HCT116 (cell line): Measurements from ENCODE around the gene RWDD1. TPM values are rescaled to one million over a fixed set of nuclear protein-coding genes. Genes with fewer than 3 reads are reported as not detected.
"Not testable (repeated sequence)": the region's sequence is repeated elsewhere in the genome, so short reads cannot be mapped to it uniquely, and the experiment has no call there.

Source experiments
- ATAC-seq: fragments of 200-7000 bp; cut with Tn5 transposase; 2 replicates; pipeline ENCODE4 v1.9.1; 2020; ENCODE audit warnings: mild to moderate bottlenecking, moderate library complexity
- BruUV-seq: library from RNA; stranded (reverse); fragments of 400-500 nt; replicated peaks from 2 replicates; lab custom pipeline; 2021; lab: Mats Ljungman, UMichigan
- CTCF ChIA-PET: fragments of 300-600 bp; sonication (Branson Sonifier 250); formaldehyde crosslinking; loops from one replicate; lab custom pipeline; 2021; ENCODE audit warnings: antibody characterized with exemption; lab: Charles Lee
- POLR2A ChIA-PET: fragments of 300-600, 350-600 bp; sonication (Branson Sonifier 250); formaldehyde crosslinking; loops from one replicate; lab custom pipeline; 2021; ENCODE audit warnings: antibody characterized with exemption; lab: Charles Lee
- RAD21 ChIA-PET, 2 experiments: fragments of 300-600 bp; sonication (Branson Sonifier 250); formaldehyde crosslinking; loops; one replicate each; lab custom pipeline; 2023; ENCODE audit warnings: low total read pairs in 2 of 2; ENCODE audit not compliant: uncharacterized antibody in 2 of 2, unreplicated experiment in 2 of 2, low non-redundant PET in 1 of 2; lab: Charles Lee
- DNase-seq: peaks from one replicate; pipeline ENCODE4 v3.0.0-alpha.2; 2010; ENCODE audit warnings: low read depth, low spot score
- H2AFZ ChIP-seq: fragments of 200-600 bp; shearing (Covaris generic), sonication (generic); 2 replicates; pipeline ENCODE4 v1.6.1; 2017; ENCODE audit warnings: low read depth, mixed run types, mixed read lengths, antibody characterized with exemption, low read length; ENCODE audit not compliant: poor library complexity, severe bottlenecking
- H3K27ac ChIP-seq: 2 replicates; pipeline ENCODE4 v1.5.1; 2012; ENCODE audit warnings: low read depth, low read length
- H3K27me3 ChIP-seq: fragments of 200-600 bp; sonication (generic); 2 replicates; pipeline ENCODE4 v1.6.1; 2016; ENCODE audit warnings: mixed run types, low read length, mixed read lengths; ENCODE audit not compliant: insufficient read depth
- H3K36me3 ChIP-seq, 2 experiments: fragments of 200-500 bp in 1 of 2; fragments of 200-600 bp in 1 of 2; sonication (Bioruptor generic) in 1 of 2; sonication (generic) in 1 of 2; 2 replicates each; pipeline versions ENCODE4 v1.5.1 to v1.6.1; 2014 to 2016; ENCODE audit warnings: low read length in 2 of 2, inconsistent platforms in 1 of 2, mixed read lengths in 1 of 2, mixed run types in 1 of 2; ENCODE audit not compliant: insufficient read depth in 2 of 2, control insufficient read depth in 1 of 2
- H3K4me1 ChIP-seq, 2 experiments: fragments of 200-600 bp in 1 of 2; sonication (generic) in 1 of 2; 2 replicates each; pipeline versions ENCODE4 v1.5.1 to v1.6.1; 2012 to 2017; ENCODE audit warnings: low read length in 2 of 2, inconsistent platforms in 1 of 2, mild to moderate bottlenecking in 1 of 2, mixed read lengths in 1 of 2, mixed run types in 1 of 2, moderate library complexity in 1 of 2; ENCODE audit not compliant: insufficient read depth in 2 of 2, control insufficient read depth in 1 of 2
- H3K4me2 ChIP-seq: fragments of 200-600 bp; sonication (generic); 2 replicates; pipeline ENCODE4 v1.6.1; 2017; ENCODE audit warnings: mixed run types, low read length, mixed read lengths
- H3K4me3 ChIP-seq, 2 experiments: fragments of 200-600 bp in 1 of 2; sonication (generic) in 1 of 2; replicated peaks in 1 of 2; 2 replicates each; pipeline ENCODE4 v1.5.1; 2011 to 2016; ENCODE audit warnings: low read length in 2 of 2, control low read depth in 1 of 2, low read depth in 1 of 2, mild to moderate bottlenecking in 1 of 2, mixed read lengths in 1 of 2, mixed run types in 1 of 2
- H3K79me2 ChIP-seq: fragments of 200-600 bp; sonication (generic); 2 replicates; pipeline ENCODE4 v1.6.1; 2017; ENCODE audit warnings: mild to moderate bottlenecking, mixed run types, low read length, moderate library complexity, mixed read lengths; ENCODE audit not compliant: insufficient read depth
- H3K9ac ChIP-seq: fragments of 200-600 bp; sonication (generic); 2 replicates; pipeline ENCODE4 v1.6.1; 2016; ENCODE audit warnings: low read length, mixed read lengths
- H3K9me2 ChIP-seq: fragments of 200-600 bp; sonication (generic), shearing (Covaris generic); 2 replicates; pipeline ENCODE4 v1.6.1; 2017; ENCODE audit warnings: mixed run types, mild to moderate bottlenecking, moderate library complexity; ENCODE audit not compliant: insufficient read depth
- H3K9me3 ChIP-seq, 2 experiments: fragments of 200-500 bp in 1 of 2; fragments of 200-600 bp in 1 of 2; sonication (Bioruptor generic) in 1 of 2; sonication (generic) in 1 of 2; 2 replicates each; pipeline ENCODE4 v1.6.1; 2014 to 2017; ENCODE audit warnings: low read length in 2 of 2, mixed read lengths in 2 of 2, inconsistent platforms in 1 of 2, low read depth in 1 of 2, mild to moderate bottlenecking in 1 of 2, mixed run types in 1 of 2, moderate library complexity in 1 of 2; ENCODE audit not compliant: control insufficient read depth in 1 of 2, insufficient read depth in 1 of 2
- H4K20me1 ChIP-seq: fragments of 200-600 bp; sonication (generic), shearing (Covaris generic); 2 replicates; pipeline ENCODE4 v1.6.1; 2017; ENCODE audit warnings: mixed run types, mild to moderate bottlenecking, moderate library complexity; ENCODE audit not compliant: insufficient read depth
- intact Hi-C: fragments of 100-400 bp; cut with micrococcal nuclease; formaldehyde crosslinking; loops from 2 replicates; pipeline ENCODE4 v1.10.0; 2022
- total RNA-seq: library from RNA; stranded (reverse); gene quantifications from one replicate; pipeline ENCODE4 v1.2.1, GENCODE V29; 2021; ENCODE audit not compliant: unreplicated experiment
- TF ChIP-seq, protein P1 (sequence below), 3 experiments: fragments of 200-600 bp in 1 of 3; sonication (generic) in 1 of 3; IDR thresholded peaks in 2 of 3; conservative IDR thresholded peaks in 1 of 3; 2 replicates each; pipeline ENCODE4 v1.5.1; 2012 to 2017; ENCODE audit warnings: low read depth in 2 of 3, low read length in 2 of 3, antibody characterized with exemption in 1 of 3, borderline replicate concordance in 1 of 3, control low read depth in 1 of 3, mild to moderate bottlenecking in 1 of 3, mixed read lengths in 1 of 3, mixed run types in 1 of 3, moderate library complexity in 1 of 3; ENCODE audit not compliant: insufficient read depth in 1 of 3
- TF ChIP-seq, protein P2 (sequence below): IDR thresholded peaks from 2 replicates; pipeline ENCODE4 v1.6.1; 2012; ENCODE audit warnings: low read depth

RWDD1 gene
- total RNA-seq, 1 experiment from 2014 or later, result 24.4 TPM

- Histone ChIP-seq H3K27ac (no peak overlapping the region), H3K9ac (no peak overlapping the region), H3K27me3 (no peaks in the 10 kb centered on the region), H2AFZ (no peak overlapping the region), H3K4me1 (no peaks in the 10 kb centered on the region), H4K20me1 (no peaks in the 10 kb centered on the region), H3K4me3 (no peak overlapping the region), H3K9me2 (no peaks in the 10 kb centered on the region), H3K36me3 (peaks cover 0 to 3% of the 10 kb centered on the region in 2 experiments; a peak in 1 of 4 replicates), H3K4me2 (no peak overlapping the region), H3K9me3 (no peaks in the 10 kb centered on the region), H3K79me2 (no peaks in the 10 kb centered on the region)
- intact Hi-C loops, result no loop called here
- DNase-seq (no peak), ATAC-seq (no peak)
- POLR2A ChIA-PET, result no interaction called here
- CTCF ChIA-PET, result no interaction called here
- RAD21 ChIA-PET, result no interaction called here
- TF ChIP-seq, protein P1, sequence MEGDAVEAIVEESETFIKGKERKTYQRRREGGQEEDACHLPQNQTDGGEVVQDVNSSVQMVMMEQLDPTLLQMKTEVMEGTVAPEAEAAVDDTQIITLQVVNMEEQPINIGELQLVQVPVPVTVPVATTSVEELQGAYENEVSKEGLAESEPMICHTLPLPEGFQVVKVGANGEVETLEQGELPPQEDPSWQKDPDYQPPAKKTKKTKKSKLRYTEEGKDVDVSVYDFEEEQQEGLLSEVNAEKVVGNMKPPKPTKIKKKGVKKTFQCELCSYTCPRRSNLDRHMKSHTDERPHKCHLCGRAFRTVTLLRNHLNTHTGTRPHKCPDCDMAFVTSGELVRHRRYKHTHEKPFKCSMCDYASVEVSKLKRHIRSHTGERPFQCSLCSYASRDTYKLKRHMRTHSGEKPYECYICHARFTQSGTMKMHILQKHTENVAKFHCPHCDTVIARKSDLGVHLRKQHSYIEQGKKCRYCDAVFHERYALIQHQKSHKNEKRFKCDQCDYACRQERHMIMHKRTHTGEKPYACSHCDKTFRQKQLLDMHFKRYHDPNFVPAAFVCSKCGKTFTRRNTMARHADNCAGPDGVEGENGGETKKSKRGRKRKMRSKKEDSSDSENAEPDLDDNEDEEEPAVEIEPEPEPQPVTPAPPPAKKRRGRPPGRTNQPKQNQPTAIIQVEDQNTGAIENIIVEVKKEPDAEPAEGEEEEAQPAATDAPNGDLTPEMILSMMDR (IDR thresholded peaks at IDR 0.05 in 2 of 3, conservative IDR thresholded peaks at IDR 0.05 in 1 of 3; ENCODE audit: borderline replicate concordance in 1 of 3, insufficient read depth in 1 of 3, low read depth in 2 of 3, low read length in 2 of 3), result no peak
- TF ChIP-seq, protein P2, sequence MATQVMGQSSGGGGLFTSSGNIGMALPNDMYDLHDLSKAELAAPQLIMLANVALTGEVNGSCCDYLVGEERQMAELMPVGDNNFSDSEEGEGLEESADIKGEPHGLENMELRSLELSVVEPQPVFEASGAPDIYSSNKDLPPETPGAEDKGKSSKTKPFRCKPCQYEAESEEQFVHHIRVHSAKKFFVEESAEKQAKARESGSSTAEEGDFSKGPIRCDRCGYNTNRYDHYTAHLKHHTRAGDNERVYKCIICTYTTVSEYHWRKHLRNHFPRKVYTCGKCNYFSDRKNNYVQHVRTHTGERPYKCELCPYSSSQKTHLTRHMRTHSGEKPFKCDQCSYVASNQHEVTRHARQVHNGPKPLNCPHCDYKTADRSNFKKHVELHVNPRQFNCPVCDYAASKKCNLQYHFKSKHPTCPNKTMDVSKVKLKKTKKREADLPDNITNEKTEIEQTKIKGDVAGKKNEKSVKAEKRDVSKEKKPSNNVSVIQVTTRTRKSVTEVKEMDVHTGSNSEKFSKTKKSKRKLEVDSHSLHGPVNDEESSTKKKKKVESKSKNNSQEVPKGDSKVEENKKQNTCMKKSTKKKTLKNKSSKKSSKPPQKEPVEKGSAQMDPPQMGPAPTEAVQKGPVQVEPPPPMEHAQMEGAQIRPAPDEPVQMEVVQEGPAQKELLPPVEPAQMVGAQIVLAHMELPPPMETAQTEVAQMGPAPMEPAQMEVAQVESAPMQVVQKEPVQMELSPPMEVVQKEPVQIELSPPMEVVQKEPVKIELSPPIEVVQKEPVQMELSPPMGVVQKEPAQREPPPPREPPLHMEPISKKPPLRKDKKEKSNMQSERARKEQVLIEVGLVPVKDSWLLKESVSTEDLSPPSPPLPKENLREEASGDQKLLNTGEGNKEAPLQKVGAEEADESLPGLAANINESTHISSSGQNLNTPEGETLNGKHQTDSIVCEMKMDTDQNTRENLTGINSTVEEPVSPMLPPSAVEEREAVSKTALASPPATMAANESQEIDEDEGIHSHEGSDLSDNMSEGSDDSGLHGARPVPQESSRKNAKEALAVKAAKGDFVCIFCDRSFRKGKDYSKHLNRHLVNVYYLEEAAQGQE, result peak; percentile 85
- BruUV-seq, result no TSS peak
Measured at GRCh38 chr6:116596815-116597214, 25.5 kb downstream of the RWDD1 start.

- H3K27me3 ChIP-seq, H3K36me3 ChIP-seq, H3K27ac ChIP-seq, CTCF ChIA-PET, ATAC-seq, intact Hi-C loops, RAD21 ChIA-PET, H3K9me2 ChIP-seq, H3K9me3 ChIP-seq, H2AFZ ChIP-seq, BruUV-seq, POLR2A ChIA-PET, H3K4me2 ChIP-seq, H4K20me1 ChIP-seq, H3K4me3 ChIP-seq, H3K9ac ChIP-seq, H3K4me1 ChIP-seq, DNase-seq, H3K79me2 ChIP-seq: not testable (repeated sequence)
Measured at GRCh38 chr6:116603916-116604315, 32.6 kb downstream of the RWDD1 start.

DNA sequence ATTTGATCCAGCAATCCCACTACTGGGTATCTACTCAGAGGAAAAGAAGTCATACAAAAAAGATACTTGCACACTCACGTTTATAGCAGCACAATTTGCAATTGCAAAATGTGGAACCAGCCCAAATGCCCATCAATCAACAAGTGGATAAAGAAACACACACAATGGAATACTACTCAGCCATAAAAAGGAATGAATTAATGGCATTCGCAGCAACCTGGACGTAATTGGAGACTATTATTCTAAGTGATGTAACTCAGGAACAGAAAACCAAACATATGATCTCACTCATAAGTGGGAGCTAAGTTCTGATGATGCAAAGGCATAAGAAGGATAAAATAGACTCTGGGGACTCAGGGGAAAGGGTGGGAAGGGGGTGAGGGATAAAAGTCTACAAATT, 33.6 kb downstream of the RWDD1 start:
- BruUV-seq, DNase-seq, CTCF ChIA-PET, RAD21 ChIA-PET, H3K36me3 ChIP-seq, H3K9me3 ChIP-seq, POLR2A ChIA-PET, H3K4me1 ChIP-seq, intact Hi-C loops, H3K4me3 ChIP-seq, H3K4me2 ChIP-seq, ATAC-seq, H4K20me1 ChIP-seq, H3K9ac ChIP-seq, H2AFZ ChIP-seq, H3K9me2 ChIP-seq, H3K27ac ChIP-seq, H3K27me3 ChIP-seq, H3K79me2 ChIP-seq: not testable (repeated sequence)
